ENCODE data around the gene SYCP1. TPM values are rescaled to one million over a fixed set of nuclear protein-coding genes. Genes with fewer than 3 reads are reported as not detected.

SYCP1 gene
- total RNA-seq, 4 donors from 2014 or later, result not detected

DNA sequence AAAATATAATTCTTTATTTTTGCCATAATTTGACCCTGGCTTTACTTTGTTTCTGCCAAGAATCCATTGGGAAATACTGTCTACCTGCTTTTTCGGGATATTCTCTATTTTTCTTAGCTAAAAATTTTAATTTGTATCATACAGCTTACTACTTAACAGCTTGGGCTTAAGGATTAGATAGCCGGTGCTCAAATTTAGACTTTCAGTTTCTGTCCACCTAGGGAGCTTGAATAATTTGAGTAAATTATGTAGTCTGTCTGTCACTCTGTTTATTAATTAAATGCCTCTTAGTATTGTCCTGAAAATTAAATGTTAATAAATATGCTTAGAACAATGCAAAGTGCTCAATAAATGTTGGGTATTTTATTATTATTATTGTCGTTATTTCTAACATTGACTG, 6.7 kb downstream of the SYCP1 start:
- Histone ChIP-seq H3K27ac (no peak overlapping the region), H3K9me3 (no peaks in the 10 kb centered on the region), H3K36me3 (no peaks in the 10 kb centered on the region), H3K4me1 (no peaks in the 10 kb centered on the region), H3K27me3 (peaks cover 0 to 24% (median 0%) of the 10 kb centered on the region in 4 donors), H3K4me3 (no peak overlapping the region)
- intact Hi-C loops (cut with DNase I), result no loop called here
- 60 to 77% methylated on average over 3 of the region's 3 CpGs for WGBS, 2 donors
- no peak for DNase-seq
- TF ChIP-seq, protein P1, sequence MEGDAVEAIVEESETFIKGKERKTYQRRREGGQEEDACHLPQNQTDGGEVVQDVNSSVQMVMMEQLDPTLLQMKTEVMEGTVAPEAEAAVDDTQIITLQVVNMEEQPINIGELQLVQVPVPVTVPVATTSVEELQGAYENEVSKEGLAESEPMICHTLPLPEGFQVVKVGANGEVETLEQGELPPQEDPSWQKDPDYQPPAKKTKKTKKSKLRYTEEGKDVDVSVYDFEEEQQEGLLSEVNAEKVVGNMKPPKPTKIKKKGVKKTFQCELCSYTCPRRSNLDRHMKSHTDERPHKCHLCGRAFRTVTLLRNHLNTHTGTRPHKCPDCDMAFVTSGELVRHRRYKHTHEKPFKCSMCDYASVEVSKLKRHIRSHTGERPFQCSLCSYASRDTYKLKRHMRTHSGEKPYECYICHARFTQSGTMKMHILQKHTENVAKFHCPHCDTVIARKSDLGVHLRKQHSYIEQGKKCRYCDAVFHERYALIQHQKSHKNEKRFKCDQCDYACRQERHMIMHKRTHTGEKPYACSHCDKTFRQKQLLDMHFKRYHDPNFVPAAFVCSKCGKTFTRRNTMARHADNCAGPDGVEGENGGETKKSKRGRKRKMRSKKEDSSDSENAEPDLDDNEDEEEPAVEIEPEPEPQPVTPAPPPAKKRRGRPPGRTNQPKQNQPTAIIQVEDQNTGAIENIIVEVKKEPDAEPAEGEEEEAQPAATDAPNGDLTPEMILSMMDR (IDR thresholded peaks at IDR 0.05), result no peak
- no peak for TF ChIP-seq POLR2A (IDR thresholded peaks at IDR 0.05)

DNA sequence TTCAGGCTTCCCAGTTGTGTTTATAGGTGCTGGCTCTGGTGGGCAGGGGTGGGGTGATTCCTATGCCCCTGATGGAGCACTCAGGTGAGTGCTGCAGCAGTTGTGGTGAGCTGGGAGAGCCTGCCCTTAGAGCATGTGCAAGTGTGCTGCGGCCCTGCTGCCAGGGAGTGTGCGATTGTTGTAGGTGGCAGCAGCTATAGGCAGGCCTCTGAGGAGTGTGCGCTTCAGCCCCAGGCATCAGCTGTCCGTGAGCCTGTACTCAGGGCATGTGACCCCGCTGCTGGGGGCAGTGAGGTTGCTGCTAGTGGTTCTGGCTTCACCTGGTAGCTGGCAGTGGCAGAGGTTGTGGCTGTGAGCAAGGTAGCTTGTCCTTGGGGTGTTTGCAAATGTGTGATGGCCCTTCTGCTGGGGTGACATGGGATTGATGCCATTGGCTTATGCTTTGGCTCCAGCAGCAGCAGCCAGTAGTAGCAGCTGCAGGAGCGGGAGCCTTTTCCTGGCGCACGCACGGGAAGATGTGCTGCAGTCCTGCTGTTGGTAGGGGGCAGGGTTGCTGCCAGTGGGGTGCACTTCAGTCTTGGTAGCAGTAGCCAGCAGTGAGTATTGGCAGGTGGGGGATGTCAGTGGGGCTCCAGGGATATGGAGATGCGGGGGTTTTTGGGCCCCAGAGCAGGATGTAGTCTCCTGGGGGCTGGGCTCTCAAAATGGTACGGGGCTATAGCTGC, 37.7 kb downstream of the SYCP1 start:
- no peaks in the 10 kb centered on the region for H3K4me1 ChIP-seq
- no peaks in the 10 kb centered on the region for H3K9me3 ChIP-seq
- no peak overlapping the region for H3K4me3 ChIP-seq
- intact Hi-C loops (cut with DNase I), result no loop called here
- 46 to 63% methylated on average over 4 to 5 of the region's 11 CpGs for WGBS, 2 donors
- no peak for TF ChIP-seq POLR2A (IDR thresholded peaks at IDR 0.05)
- TF ChIP-seq, protein P1 (IDR thresholded peaks at IDR 0.05), result no peak
- H3K27ac ChIP-seq, result no peak overlapping the region
- H3K36me3 ChIP-seq, result no peaks in the 10 kb centered on the region
- DNase-seq, result no peak
- H3K27me3 ChIP-seq, result peaks cover 0 to 24% (median 0%) of the 10 kb centered on the region in 4 donors

DNA sequence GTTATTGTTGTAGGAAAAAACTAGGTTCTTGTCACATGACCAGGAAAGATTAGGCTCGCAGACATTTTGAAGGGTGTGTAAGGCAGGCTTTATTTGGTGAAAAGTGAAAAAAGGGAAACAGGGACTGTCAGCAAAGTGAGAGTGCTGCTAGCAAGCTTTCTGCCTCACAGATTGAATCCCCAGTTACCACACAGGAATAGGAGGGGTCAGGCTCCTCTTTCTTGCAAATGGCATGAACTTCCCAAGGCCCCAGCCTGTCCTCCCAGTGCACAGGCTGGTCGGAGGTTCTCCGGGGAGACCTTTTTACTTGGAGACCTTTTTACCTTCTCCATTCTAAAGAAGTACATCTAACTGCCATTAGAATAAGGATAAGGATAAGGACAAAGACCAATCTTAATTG, 42.1 kb downstream of the SYCP1 start:
- no peak for DNase-seq
- no peaks in the 10 kb centered on the region for H3K4me1 ChIP-seq
- H3K27ac ChIP-seq, result no peak overlapping the region
- H3K4me3 ChIP-seq, result no peak overlapping the region
- 60 to 61% methylated on average over 3 of the region's 3 CpGs for WGBS, 2 donors
- TF ChIP-seq, protein P1 (IDR thresholded peaks at IDR 0.05), result no peak
- no peak for TF ChIP-seq POLR2A (IDR thresholded peaks at IDR 0.05)
- H3K9me3 ChIP-seq, result no peaks in the 10 kb centered on the region
- no peaks in the 10 kb centered on the region for H3K36me3 ChIP-seq
- intact Hi-C loops (cut with DNase I), result no loop called here
- H3K27me3 ChIP-seq, result peaks cover 0 to 25% (median 0%) of the 10 kb centered on the region in 4 donors

DNA sequence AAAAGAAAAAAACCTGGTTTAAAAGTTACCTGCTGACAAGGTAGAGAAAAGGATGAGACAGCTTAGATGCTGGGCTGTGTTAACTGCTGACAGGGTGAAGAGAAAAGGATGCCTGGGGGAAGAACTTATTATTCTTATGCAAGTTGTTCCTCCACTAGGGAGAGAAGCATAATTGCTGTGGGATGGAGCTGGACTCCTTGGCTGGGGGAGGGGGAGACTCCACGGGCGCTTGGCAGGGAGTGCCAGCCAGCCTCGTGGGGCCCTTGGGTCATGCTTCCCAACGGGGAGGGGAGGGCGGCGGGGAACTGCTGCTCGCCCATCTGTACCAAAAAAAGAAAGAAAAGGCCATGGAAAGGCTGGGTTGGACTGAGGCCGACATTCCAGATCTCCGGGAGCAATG, 47.2 kb downstream of the SYCP1 start:
- peak overlapping the region in 1 of 4 donors; percentile 12 for H3K4me3 ChIP-seq
- H3K9me3 ChIP-seq, result no peaks in the 10 kb centered on the region
- no peaks in the 10 kb centered on the region for H3K36me3 ChIP-seq
- no peak overlapping the region for H3K27ac ChIP-seq
- H3K4me1 ChIP-seq, result no peaks in the 10 kb centered on the region
- 30 to 37% methylated on average over 4 to 7 of the region's 9 CpGs for WGBS, 2 donors
- intact Hi-C loops (cut with DNase I), result no loop called here
- no peak for DNase-seq
- TF ChIP-seq, protein P1 (IDR thresholded peaks at IDR 0.05), result no peak
- no peak for TF ChIP-seq POLR2A (IDR thresholded peaks at IDR 0.05)
- H3K27me3 ChIP-seq, result peaks cover 0 to 6% (median 0%) of the 10 kb centered on the region in 4 donors

DNA sequence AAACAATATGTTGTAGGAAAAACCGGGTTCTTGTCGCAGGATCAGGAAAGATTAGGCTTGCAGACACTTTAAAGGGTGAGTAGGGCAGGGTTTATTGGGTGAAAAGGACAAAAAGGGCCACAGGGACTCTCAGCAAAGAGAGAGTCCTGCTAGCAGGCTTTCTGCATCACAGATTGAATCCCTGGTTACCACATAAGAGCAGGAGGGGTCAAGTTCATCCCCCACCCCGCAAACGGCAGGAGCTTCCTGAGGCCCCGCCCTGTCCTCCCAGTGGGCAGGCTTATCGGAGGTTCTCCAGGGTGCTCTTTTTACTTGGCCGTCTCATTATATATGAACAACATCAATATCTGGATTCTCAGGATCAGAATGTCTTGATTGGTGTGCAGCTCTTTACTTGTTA, 47.7 kb downstream of the SYCP1 start:
- TF ChIP-seq POLR2A (IDR thresholded peaks at IDR 0.05), result no peak
- WGBS, 2 donors, result 46 to 53% methylated on average over 7 of the region's 7 CpGs
- H3K27me3 ChIP-seq, result peaks cover 0 to 6% (median 0%) of the 10 kb centered on the region in 4 donors
- no peak for DNase-seq
- no peaks in the 10 kb centered on the region for H3K4me1 ChIP-seq
- H3K36me3 ChIP-seq, result no peaks in the 10 kb centered on the region
- H3K27ac ChIP-seq, result no peak overlapping the region
- peak overlapping the region in 1 of 4 donors; percentile 12 for H3K4me3 ChIP-seq
- intact Hi-C loops (cut with DNase I), result no loop called here
- H3K9me3 ChIP-seq, result no peaks in the 10 kb centered on the region

All from esophagus squamous epithelium (tissue), 5 donors.